GM12801 (cell line): Measurements from ENCODE around the gene BARHL1.

Source experiments
- TF ChIP-seq, protein P1 (sequence below): IDR thresholded peaks from one replicate; pipeline ENCODE4 v1.5.1; 2011; ENCODE audit warnings: control low read depth; ENCODE audit not compliant: insufficient read length; ENCODE audit errors: extremely low read depth

Gene BARHL1

GRCh38 chr9:132541870-132542830, 40.3 kb upstream of the BARHL1 start:
- TF ChIP-seq, protein P1, sequence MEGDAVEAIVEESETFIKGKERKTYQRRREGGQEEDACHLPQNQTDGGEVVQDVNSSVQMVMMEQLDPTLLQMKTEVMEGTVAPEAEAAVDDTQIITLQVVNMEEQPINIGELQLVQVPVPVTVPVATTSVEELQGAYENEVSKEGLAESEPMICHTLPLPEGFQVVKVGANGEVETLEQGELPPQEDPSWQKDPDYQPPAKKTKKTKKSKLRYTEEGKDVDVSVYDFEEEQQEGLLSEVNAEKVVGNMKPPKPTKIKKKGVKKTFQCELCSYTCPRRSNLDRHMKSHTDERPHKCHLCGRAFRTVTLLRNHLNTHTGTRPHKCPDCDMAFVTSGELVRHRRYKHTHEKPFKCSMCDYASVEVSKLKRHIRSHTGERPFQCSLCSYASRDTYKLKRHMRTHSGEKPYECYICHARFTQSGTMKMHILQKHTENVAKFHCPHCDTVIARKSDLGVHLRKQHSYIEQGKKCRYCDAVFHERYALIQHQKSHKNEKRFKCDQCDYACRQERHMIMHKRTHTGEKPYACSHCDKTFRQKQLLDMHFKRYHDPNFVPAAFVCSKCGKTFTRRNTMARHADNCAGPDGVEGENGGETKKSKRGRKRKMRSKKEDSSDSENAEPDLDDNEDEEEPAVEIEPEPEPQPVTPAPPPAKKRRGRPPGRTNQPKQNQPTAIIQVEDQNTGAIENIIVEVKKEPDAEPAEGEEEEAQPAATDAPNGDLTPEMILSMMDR, result no peak

GRCh38 chr9:132543251-132543650, 39.2 kb upstream of the BARHL1 start:
- TF ChIP-seq, protein P1, result no peak

DNA sequence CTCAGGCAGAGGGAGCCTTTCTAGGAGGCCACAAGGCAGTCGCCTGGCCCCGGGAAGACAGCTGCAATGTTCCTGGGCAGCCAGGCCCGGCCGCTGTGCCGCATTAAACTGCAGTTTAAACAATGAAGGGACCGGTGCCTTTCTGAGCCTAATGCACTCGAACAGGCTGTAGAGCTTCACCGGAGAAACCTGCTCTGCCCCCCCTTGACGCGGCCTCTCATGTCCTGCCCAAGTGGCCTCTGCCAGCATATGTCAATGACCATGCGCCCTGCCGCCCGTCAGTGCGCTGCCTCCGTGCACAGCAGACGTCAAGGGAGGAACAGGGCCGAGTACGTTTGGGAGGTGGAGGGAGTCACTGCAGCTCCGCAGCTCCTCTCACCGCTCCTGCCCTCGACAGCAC, 38.4 kb upstream of the BARHL1 start:
- TF ChIP-seq, protein P1, result no peak

GRCh38 chr9:132545578-132545977, 36.8 kb upstream of the BARHL1 start:
- TF ChIP-seq, protein P1, result no peak

DNA sequence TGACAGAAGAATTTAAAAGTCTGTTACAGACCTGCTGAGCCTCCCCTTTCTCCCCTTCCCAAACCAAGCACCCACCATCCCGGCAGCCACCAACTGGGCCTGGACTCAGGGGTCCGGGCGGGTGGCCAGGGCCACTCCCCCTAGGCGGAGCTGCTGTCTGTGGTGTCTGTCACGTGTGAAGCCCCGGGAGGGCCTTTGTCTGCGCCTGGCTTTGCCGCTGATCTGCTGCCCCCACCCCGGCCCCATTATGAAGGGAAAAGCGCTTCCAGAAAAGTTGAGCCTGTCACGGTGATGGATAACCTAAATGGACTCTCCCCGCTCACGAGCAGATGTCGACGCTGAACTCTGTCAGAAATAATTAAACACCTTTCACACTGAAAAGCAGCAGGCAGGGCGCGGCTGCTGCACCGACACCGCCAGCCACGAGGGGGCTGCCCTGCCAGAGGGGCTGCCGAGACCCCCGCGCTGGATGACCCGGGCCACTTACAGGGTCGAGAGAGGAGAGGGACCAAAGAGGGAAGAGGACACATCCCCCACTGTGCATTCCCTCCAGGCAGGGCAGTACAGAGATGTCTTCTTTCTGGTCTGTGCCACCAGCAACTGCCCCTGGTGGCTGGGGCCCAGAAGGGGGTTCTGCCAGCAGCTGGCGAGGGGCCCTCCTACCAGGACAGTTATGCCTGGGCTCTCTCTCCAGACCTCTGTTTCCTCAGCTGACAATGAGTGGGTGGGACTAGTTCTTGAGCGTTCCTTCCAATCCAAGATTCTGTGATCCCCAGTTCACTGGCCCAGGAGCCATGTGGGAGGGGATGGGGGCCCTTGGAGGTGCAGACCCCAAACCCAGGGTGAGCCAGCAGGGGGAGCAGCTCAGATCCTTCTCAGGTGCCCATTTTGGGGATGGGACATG, 36.0 kb upstream of the BARHL1 start:
- TF ChIP-seq, protein P1, result no peak

- TF ChIP-seq, protein P1, result no peak
These were observed 35.4 kb upstream of the BARHL1 start for GRCh38 chr9:132547052-132547431.

GRCh38 chr9:132547436-132547835, 35.0 kb upstream of the BARHL1 start:
- TF ChIP-seq, protein P1, result no peak
